RCC 7860 (cell line): ENCODE measurements around the gene DHRS13.

ENCODE experiments used
- DNase-seq: peaks from one replicate; pipeline ENCODE4 v3.0.0-alpha.2; 2015; ENCODE audit warnings: low spot score
- FAIRE-seq: peaks from 2 replicates; lab custom pipeline; 2012; peaks lifted over from hg19 to GRCh38; lab: Jason Lieb, UNC

The DHRS13 gene, protein sequence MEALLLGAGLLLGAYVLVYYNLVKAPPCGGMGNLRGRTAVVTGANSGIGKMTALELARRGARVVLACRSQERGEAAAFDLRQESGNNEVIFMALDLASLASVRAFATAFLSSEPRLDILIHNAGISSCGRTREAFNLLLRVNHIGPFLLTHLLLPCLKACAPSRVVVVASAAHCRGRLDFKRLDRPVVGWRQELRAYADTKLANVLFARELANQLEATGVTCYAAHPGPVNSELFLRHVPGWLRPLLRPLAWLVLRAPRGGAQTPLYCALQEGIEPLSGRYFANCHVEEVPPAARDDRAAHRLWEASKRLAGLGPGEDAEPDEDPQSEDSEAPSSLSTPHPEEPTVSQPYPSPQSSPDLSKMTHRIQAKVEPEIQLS

DNA sequence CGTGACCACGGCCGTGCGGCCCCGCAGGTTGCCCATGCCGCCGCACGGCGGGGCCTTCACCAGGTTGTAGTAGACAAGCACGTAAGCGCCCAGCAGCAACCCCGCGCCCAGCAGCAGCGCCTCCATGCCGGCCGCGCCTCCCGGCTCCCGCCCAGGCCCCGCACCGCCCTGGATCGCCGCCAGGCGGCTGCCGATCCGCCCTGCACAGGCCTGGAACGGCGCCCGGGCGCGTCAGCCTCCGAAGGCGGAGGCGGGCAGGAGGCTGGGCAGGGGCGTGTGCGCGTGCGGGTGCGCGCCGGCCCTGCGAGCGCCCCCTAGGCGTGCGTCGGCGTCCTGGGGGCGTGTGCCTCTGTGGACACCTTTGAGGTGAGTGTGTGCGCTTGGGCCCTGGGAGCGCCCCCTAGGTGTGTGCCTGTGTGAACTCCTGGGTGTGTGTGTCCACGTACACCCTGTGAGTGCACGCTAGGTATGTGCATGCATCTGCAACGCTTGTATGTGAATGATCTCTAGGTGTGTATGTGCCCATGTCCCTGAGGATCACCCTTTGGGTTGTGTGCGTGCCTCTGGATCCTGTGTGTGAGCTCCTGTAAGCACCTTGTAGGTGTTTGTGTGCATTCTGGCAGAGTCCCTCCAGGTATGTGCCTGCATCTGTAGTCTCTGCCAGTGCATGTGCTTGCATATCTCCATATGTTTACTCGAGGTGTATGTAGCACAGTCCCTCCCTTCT lies at the start of gene DHRS13:
DHRS13 (minus strand) TSS at position 261 of the 727 bp plus-strand sequence; CDS start at position 126, 135 bp downstream.
- DNase-seq (peak; percentile 89), FAIRE-seq (no peak)

DNA sequence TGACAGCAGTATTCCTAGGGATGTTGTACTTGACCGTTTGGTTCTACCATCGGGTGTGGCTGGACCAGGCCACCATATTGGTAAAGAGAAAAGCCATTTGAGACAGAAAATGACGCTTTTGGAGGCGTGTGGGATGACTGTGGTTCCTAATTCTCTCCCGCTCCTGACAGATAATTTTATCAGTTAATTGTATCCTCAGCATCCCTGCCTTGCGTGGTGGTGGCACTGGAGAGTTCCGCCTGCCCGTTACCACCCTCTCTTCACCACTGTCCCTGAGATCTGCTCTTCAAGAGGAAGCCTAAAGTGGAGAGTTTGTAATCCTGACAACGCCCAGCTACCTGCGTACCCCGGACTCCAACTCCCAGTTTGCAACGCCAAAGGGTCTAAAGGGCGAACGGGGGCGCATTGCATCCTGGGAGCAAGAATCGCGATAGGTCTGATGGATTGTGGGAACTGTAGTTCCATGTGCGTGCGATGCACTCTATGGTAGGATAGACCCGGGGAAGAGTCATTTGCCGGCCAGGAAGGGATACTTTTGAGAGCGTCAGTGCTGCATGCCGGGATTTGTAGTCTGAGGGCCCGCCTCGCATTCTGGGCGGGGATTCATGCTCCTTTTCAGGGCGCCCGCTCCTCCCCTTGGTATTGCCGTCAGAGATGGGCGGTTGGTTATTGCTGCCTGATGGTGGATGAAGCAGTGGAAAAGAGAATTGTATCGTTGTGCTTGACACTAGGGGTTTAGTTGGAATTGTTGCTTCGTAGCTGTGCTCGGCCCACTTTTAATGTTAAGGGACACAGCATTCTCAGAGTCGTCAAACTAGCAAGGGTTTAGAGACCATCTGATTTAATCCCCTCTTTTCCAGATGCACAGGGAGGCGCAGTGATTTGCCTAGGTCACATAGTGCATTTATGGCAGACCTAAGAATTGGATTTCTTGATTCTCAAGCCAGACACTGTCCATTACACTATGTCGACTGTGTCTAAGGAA lies 49.4 kb upstream of the DHRS13 start:
- FAIRE-seq (peak; percentile 93), DNase-seq (peak; percentile 97)

DNA sequence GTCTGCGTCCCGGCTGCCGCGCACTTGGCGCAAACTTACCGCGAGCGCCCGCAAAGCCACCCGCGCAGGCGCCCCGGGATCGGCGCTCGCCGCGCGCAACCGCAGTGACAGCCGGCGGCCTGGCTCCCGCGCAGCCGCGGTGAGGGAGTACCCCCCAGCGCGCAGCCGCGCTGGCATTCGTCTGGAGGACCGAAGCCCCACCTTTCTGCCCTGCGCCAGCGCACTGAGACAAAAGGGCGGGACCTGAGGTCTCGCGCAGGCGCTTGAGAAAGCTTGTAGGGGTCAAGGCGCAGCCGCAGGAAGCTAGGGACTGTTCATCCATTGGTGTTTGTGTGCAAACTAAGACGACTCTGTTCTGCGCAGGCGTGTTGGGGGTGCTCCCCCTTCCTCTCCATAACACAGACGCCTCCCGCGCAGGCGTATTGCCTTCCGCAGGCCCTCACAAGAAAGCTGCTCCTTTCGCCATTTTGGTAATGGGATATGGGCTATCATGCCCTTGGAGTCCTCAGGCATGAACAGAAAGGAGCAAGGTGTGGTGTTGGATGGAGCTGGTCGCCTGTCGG lies 48.6 kb upstream of the DHRS13 start, which contains the start of gene PHF12:
PHF12 (minus strand) TSS at position 91 of the 563 bp plus-strand sequence. CDS start 558 bp downstream, outside the sequence.
- DNase-seq: peak; percentile 100
- FAIRE-seq: peak; percentile 82

DNA sequence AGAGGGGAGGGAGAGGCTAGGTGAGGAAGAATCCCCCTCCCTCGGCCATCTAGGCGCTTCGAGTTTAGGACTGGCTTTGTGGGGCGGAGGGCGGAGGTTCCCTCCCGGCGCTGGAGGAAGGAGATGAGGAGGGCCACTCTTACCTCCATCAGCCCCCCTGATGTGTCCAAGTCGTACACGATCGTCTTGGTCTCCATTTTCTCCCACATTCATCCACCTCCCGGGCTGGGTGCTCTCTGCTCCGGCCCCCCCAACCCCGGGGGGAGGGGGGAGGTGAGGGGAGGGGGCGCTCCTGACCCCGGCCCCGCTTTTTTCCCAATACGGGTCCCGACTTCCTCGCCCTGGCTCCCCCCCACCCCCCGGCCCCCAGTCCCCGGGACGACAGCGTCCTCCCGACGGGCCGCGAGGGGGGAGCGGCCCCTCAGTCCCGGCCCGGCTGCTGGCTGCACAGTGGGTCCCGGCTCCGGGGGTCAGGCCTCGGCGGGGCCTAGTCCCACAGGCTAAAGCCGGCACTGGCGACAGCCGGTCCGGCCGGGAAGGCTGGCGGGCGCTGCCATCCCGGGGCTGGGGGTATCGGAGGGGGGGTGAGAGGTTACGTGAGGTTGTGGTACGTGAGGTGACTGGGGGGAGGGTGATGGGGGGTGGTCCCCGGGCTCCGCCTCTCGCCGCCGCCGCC lies 48.0 kb upstream of the DHRS13 start:
- FAIRE-seq: no peak
- DNase-seq: no peak

DNA sequence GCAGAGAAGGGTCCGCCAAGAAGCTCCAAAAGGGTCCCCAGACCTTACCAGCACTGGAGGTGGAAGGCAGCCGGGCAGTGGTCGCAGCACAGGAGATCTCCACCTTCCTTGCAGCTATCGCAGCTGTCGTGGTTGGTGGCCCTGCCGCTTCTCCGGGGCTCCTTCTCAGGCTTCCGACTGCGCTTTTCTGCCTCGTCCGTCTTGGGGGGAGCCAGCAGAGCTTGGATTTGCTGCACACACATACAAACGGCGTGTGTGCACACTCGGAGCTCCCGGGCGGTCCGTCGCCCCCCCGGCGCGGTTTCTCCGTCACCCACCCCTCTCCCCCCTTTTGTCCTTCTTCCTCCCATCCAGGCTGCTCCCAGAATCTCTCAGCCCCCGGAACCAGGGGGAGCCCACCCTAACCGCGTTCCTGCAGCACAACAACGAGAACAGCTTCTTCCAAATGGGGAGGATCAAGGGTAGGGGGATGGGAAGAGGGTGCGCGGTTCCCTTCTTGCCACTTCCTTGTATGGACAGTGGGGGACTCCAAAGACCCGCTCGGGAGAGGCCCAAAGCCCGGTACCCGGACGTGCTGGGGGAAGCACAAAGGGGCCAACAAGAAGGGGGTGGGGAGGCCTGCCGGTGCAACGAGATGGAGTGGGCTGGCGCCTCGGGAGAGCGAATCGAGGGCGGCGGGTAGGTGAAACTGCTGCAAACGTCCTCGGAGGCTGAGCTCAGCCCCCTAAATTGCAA lies 47.3 kb upstream of the DHRS13 start:
- FAIRE-seq (no peak), DNase-seq (peak; percentile 16)

DNA sequence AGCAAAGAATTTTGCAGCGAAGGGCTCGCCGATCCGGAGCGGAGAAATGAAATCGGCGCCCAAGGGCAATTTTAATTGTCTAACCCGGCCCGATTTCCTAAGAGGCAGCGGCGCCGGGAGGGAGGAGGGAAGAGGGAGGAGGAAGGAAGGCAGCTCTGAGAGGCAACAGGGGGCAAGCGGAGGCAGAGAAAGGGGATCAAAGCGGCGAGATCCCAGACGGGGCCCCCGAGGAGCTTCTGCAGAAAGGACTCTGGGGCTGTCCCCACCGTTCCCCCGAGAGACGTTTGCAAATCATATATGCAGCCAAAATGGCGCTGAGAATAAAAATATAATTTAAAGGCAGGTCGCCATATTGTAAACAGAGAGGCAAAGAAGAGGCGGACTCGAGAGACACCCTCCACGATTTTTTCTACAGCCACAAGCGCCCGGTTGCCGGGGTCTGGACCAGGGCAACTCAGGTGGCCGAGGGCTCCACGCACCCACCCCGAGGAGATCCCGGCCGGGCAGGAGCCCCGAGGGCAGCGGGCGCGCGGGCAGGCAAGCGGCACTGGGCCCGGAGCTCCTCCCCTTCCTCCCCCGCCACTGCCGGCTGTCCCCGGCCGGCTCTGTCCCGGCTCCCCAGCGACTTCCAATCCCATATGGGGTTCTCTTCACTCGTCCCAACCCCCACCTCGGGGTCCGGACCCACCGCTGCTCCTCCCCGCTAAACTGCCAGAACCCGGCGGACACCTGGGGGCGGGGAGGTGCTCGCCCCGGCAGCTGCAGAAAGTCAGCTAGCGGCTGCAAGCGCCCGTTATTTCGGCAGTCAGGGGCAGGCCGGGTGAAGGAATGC lies 46.5 kb upstream of the DHRS13 start:
- no peak for FAIRE-seq
- no peak for DNase-seq

DNA sequence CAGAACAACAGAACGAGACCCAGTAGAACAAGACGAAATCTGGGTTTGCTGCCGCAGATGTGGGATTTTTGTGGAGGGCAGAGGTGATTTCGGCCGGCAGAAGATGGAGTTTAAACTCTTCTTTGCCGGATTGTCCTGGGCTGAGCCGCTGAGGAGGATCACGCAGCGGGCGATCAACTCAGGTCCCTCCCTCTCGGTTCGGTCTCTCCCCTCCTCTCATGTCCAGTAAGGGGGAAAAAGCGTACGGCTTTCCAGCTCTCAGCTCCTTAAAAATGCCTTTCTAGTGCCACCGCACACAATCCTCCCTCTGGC lies 46.0 kb upstream of the DHRS13 start:
- DNase-seq (no peak), FAIRE-seq (no peak)

DNA sequence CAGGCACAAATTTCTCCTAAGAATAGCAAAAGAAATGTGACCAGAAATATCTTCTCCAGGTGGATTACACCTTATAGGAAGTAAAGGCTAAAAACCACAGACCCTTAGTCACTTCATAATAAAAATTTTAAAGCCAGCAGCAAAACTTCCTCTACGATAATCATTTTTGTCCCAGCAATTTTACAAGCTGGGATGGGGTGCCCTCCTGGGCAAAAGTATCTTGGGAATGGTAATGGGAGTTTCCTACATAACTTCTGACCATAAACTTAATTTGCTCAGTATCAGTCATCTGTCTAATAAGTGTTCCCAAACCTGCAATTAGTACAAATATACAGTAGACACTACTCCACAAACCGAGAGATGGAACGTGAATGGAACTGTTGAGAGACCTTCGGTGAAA lies 45.5 kb upstream of the DHRS13 start:
- DNase-seq: no peak

DNA sequence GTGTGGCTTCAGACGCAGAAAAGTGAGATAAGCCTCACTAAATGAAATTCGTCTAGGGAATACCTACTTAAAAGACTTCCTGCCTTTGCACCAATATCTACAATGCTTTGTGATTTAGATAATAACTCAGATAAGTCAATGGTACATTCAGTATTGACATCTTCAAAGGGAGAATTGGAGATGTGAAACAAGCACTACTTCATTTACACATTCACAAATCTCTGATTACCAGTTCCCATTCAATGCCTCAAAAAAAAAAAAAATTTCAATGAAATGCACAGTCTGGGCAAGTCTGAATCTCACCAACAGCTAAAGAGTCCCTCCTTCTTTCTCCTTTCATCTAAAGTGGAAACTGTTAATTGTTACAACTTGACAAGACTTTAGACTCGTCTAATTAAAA lies 44.8 kb upstream of the DHRS13 start:
- FAIRE-seq: no peak
- DNase-seq: no peak

More for the DNA sequence above, 45.5 kb upstream of the DHRS13 start:
- FAIRE-seq: no peak

DNA sequence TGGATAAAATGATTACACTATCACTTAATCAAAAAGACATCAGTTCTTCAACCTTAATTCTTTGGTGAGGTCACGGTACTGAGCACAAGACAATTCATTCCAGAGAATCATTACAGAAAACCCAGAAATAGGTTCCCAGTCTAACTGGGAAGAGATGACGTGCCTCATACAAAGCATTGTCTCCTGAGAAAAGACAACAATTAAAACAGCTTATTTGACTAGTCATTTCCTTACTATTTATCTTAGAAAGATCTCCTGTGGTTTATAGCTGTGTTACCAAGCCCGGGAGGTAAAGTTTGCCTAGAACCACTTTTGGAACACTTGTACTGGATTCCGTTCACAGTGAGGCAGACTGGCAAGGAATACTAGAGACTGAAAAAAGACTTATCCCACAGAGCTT lies 43.4 kb upstream of the DHRS13 start:
- FAIRE-seq (no peak), DNase-seq (no peak)

DNA sequence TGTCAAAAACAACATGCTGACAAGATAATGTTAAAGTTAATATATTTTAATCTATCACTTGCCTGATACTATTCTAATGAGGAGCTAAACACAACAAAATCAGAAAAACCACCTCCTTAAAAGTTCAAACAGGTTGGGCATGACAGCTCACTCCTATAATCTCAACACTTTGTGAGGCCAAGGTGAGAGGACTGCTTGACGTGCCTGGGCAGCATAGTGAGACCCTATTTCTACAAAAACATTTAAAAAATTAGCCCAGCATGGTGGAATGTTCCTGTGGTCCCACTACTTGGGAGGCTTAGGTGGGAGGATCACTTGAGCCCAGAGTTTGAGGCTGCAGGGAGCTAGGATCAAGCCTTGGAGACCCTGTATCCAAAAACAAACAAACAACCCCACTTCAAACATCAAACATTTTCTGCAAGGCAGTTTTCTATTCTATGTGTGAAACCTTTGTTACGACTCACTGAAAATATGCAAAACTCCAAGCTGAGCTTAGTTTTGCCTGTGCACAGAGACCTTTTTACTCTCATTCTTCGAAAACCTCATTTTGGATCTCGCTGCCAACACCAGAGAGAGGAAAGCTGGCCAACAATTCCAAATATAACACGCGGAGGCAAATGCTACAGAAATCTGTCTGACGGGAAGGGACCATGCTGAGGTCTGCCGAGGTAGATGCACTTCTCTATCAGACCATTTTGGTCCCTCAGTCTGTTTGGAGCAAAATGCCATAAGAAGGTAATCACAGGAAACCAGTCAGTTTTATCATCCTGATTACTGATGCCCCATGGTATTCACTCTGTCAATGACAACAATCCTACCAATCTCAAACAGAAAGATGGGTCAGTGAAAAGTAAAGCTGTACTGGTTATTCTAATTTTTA lies 42.2 kb upstream of the DHRS13 start:
- FAIRE-seq: no peak
- no peak for DNase-seq

DNA sequence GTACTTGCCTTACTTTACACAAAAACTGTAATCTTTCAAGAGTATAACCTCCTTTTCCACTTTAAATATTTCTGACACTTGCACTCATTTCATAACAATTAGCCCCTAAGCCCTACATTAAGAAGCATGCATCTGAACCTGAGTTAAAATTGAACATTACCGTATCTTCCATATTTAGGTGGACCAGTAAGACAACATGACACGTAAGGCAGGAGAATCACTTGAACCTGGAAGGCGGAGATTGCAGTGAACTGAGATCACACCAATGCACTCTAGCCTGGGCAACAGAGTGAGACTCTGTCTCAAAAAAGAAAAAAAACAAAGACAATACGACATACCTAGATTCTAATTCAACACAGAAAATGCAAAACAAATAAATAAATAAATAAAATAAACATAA lies 41.5 kb upstream of the DHRS13 start:
- DNase-seq (no peak), FAIRE-seq (no peak)

DNA sequence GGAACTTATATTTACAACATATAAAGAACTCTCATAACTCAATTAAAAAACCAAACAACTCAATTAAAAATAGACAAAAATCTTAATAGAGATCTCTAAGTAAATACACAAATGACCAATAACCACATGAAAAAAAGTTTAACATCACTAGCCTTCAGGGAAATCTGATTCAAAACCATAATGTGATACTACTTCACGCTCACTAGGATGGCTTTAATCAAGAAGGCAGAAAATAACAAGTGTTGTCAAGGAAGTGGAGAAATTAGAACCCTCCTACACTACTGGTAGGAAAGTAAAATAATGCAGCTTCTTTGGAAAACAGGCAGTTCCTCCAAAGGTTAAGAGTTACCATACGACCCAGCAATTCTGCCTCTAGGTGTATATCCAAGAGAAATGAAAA lies 40.0 kb upstream of the DHRS13 start:
- no peak for FAIRE-seq

DNA sequence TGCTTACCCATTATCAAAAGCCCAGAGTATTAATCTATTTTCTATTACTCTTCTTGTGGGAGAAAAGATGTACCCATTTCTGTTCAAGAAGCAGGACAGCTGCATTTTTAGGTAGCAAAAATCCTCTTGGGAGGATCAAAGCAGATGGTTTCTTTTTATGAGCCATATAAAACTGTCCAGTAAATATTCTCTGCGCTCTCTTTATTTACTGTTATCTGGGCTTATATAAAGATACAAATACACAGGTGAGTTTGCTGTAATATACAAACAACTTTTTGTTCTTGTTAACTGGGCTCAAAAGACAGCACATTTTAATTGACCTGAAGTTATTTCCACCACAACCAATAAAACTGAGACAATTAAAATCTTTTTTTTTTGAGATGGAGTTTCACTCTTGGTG lies 38.4 kb upstream of the DHRS13 start:
- no peak for FAIRE-seq

More for the DNA sequence above, 40.0 kb upstream of the DHRS13 start:
- DNase-seq: no peak

DNA sequence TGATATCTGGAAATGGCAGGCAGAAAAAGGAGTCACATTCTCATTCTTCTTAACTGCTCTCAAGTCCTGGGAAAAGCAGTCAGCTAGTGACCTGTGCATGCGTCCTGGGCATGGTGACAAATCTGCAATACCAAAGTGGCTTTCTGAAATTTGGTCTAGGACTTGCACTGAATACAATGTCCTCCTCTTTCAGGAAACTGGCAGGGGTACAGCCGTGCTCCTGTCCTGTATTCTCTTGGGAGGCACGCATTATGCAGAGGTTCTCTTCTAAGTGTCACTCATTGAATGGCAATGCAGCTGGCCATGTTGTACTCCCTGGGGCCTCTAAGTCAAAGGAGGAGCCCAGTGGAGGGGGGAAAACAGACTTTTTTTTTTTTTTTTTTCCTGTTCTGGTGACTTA lies 37.8 kb upstream of the DHRS13 start:
- DNase-seq: no peak
- FAIRE-seq: no peak

More for the DNA sequence above, 38.4 kb upstream of the DHRS13 start:
- DNase-seq: no peak

DNA sequence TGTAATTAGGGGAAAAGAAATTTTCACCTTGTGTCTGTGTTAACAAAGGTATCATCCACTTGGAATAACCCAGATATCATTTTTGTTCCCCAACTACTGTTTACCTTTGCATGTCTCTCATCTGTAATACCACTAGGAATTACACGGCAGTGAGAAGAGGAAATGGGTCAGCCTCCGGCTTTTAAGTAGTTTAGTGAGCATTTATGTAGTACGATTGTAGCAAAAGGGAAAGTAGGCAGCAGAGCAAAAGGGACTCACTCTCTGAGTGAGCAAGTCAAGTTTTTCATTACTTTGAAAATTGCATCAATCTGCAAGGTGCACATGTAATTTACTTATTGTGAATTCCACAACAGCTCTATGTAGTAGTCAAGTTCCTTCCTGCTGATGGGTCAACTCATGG lies 37.3 kb upstream of the DHRS13 start:
- no peak for DNase-seq
- FAIRE-seq: no peak

DNA sequence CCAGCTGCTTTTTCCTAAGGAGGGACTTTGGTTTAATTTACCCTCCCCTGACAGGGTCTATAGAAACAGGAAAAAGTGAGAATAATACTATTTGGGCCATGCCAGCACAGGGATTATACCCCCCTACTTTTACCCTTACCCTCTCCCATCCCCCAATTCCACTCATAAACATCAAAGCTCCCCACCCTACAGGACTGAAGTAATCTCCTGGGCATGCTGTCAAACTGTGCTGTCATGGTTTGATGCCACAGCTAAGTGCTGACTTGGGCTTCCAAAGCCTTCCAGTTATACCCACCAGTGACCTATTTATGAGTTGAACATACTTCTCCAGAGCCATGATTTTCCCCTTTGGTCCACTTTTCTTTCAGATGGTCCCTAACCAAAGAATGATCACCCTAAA lies 35.7 kb upstream of the DHRS13 start:
- FAIRE-seq (no peak), DNase-seq (no peak)
